Measurements from ENCODE around the gene TICAM2.
"Not testable (repeated sequence)": the region's sequence is repeated elsewhere in the genome, so short reads cannot be mapped to it uniquely, and the experiment has no call there.

Gene TICAM2, protein sequence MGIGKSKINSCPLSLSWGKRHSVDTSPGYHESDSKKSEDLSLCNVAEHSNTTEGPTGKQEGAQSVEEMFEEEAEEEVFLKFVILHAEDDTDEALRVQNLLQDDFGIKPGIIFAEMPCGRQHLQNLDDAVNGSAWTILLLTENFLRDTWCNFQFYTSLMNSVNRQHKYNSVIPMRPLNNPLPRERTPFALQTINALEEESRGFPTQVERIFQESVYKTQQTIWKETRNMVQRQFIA
- 0 to 0.09 (median 0) reads per million in 3 donors for total RNA-seq

DNA sequence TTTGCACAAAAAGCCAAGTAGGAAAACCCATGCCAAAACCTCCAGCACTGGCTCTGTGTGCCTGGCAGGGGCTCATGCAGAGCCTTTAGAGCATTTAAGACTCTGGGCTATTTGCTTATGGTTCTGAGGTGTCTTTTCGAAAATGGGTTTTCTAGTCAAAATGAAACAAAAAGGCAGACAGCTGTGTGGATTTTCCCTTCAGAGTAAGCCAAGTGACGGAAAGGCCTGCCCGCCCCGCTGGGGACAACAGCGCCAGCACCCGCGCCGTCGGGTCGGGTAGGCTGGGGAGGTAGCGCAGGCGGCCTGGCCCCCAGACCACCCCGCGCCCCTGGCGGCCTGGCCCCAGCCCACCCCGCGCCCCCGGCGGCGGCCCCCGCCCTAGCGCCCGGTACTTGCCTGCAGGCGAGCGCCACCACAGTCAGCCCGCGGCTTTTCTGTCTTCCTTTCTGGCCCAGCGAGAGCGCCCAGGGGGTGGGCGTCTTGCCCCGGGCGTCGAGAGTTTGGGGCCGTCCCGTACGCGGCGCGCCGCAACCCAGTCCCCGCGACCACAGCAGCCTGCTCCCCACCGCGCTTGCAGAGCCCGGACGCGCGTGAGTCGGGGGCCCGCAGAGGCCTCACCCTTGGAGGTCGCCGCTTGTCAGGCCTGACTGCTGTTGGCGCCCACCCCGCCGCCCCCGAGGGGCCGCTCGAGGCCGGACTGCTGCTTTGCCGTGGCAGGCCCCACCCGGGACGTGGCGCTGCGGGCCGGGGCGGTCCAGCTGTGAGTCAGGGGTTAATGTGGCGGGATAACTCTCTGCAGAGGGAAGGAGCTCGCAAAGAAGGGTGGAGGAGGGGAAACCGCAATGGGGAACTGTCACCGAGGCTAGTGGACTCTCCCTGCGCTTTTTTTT, at the start of gene TICAM2:
Gene TICAM2 (minus strand): TSS at position 779 of the 890 bp plus-strand sequence. CDS start 21,223 bp downstream, outside the sequence.
- H3K36me3 ChIP-seq (ENCODE audit: control insufficient read depth, insufficient read depth, low read length), result no peaks in the 10 kb centered on the region
- no peaks in the 10 kb centered on the region for H3K27me3 ChIP-seq (replicated peaks; ENCODE audit: control insufficient read depth, insufficient read depth, low read length, poor library complexity, severe bottlenecking)
- DNase-seq, result peak; percentile 37 to 42 (median 41)
- peak within 1 kb of the TSS; percentile 62 for H3K27ac ChIP-seq (ENCODE audit: insufficient read depth, low read length, poor library complexity, severe bottlenecking)
- no peaks in the 10 kb centered on the region for H3K4me1 ChIP-seq (ENCODE audit: control insufficient read depth, insufficient read depth, low read length, poor library complexity, severe bottlenecking)
- peak within 1 kb of the TSS; percentile 51 for H3K4me3 ChIP-seq (ENCODE audit: insufficient read depth, low read depth, low read length, poor library complexity, severe bottlenecking)
- no peaks in the 10 kb centered on the region for H3K9me3 ChIP-seq (ENCODE audit: control insufficient read depth, low read length)

DNA sequence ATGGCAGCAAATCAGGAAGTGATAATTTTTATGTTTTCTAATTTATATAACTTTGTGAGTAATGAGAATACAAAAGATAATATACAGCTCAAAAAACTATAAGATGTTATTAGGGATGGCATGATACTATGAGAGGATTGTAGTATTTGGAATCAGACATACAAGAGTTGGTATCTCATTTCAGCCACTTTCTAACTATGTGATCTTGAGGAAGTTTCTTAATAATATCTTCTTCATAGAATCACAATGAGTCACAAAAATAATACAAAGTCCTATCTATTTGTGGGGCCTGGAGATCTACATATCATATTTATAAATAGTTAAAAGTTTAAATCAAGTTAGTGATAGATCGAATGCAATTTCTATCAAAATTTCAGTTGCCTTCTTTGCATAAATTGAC, 47.3 kb upstream of the TICAM2 start:
- Histone ChIP-seq H3K27ac (ENCODE audit: insufficient read depth, low read length, poor library complexity, severe bottlenecking) (no peak overlapping the region), H3K4me3 (ENCODE audit: insufficient read depth, low read depth, low read length, poor library complexity, severe bottlenecking) (no peak overlapping the region), H3K27me3 (replicated peaks; ENCODE audit: control insufficient read depth, insufficient read depth, low read length, poor library complexity, severe bottlenecking) (no peaks in the 10 kb centered on the region), H3K36me3 (ENCODE audit: control insufficient read depth, insufficient read depth, low read length) (no peaks in the 10 kb centered on the region), H3K4me1 (ENCODE audit: control insufficient read depth, insufficient read depth, low read length, poor library complexity, severe bottlenecking) (no peaks in the 10 kb centered on the region), H3K9me3 (ENCODE audit: control insufficient read depth, low read length) (no peaks in the 10 kb centered on the region)
- DNase-seq, result no peak

- no peak overlapping the region for H3K4me3 ChIP-seq (ENCODE audit: insufficient read depth, low read depth, low read length, poor library complexity, severe bottlenecking)
- H3K9me3 ChIP-seq (ENCODE audit: control insufficient read depth, low read length), result no peaks in the 10 kb centered on the region
- no peaks in the 10 kb centered on the region for H3K4me1 ChIP-seq (ENCODE audit: control insufficient read depth, insufficient read depth, low read length, poor library complexity, severe bottlenecking)
- no peaks in the 10 kb centered on the region for H3K36me3 ChIP-seq (ENCODE audit: control insufficient read depth, insufficient read depth, low read length)
- H3K27me3 ChIP-seq (replicated peaks; ENCODE audit: control insufficient read depth, insufficient read depth, low read length, poor library complexity, severe bottlenecking), result no peaks in the 10 kb centered on the region
- no peak for DNase-seq
- H3K27ac ChIP-seq (ENCODE audit: insufficient read depth, low read length, poor library complexity, severe bottlenecking), result no peak overlapping the region
Observed at GRCh38 chr5:115648056-115648455, 45.8 kb upstream of the TICAM2 start.

DNA sequence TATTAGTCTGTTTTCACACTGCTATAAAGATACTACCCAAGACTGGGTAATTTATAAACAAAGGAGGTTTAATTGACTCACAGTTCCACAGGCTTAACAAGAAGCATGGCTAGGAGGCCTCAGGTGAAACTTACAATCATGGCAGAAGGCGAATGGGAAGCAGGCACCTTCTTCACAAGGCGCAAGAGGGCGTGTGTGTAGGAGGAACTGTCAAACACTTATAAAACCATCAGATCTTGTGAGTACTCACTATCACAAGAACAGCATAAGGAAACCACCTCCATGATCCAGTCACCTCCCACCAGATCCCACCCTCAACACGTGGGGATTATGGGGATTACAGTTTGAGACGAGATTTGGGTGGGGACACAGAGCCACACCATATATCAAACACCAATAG, 43.1 kb upstream of the TICAM2 start:
- not testable (repeated sequence) for H3K4me3 ChIP-seq (ENCODE audit: insufficient read depth, low read depth, low read length, poor library complexity, severe bottlenecking); H3K36me3 ChIP-seq (ENCODE audit: control insufficient read depth, insufficient read depth, low read length); H3K9me3 ChIP-seq (ENCODE audit: control insufficient read depth, low read length); H3K27ac ChIP-seq (ENCODE audit: insufficient read depth, low read length, poor library complexity, severe bottlenecking); DNase-seq; H3K27me3 ChIP-seq (replicated peaks; ENCODE audit: control insufficient read depth, insufficient read depth, low read length, poor library complexity, severe bottlenecking); H3K4me1 ChIP-seq (ENCODE audit: control insufficient read depth, insufficient read depth, low read length, poor library complexity, severe bottlenecking)

GRCh38 chr5:115644046-115644445, 41.8 kb upstream of the TICAM2 start:
- DNase-seq, result no peak
- H3K4me3 ChIP-seq (ENCODE audit: insufficient read depth, low read depth, low read length, poor library complexity, severe bottlenecking), result no peak overlapping the region
- no peak overlapping the region for H3K27ac ChIP-seq (ENCODE audit: insufficient read depth, low read length, poor library complexity, severe bottlenecking)
- no peaks in the 10 kb centered on the region for H3K27me3 ChIP-seq (replicated peaks; ENCODE audit: control insufficient read depth, insufficient read depth, low read length, poor library complexity, severe bottlenecking)
- H3K36me3 ChIP-seq (ENCODE audit: control insufficient read depth, insufficient read depth, low read length), result no peaks in the 10 kb centered on the region
- no peaks in the 10 kb centered on the region for H3K4me1 ChIP-seq (ENCODE audit: control insufficient read depth, insufficient read depth, low read length, poor library complexity, severe bottlenecking)
- H3K9me3 ChIP-seq (ENCODE audit: control insufficient read depth, low read length), result no peaks in the 10 kb centered on the region

GRCh38 chr5:115641948-115642347, 39.7 kb upstream of the TICAM2 start:
- no peaks in the 10 kb centered on the region for H3K36me3 ChIP-seq (ENCODE audit: control insufficient read depth, insufficient read depth, low read length)
- no peak overlapping the region for H3K27ac ChIP-seq (ENCODE audit: insufficient read depth, low read length, poor library complexity, severe bottlenecking)
- H3K4me3 ChIP-seq (ENCODE audit: insufficient read depth, low read depth, low read length, poor library complexity, severe bottlenecking), result no peak overlapping the region
- peaks cover 3% of the 10 kb centered on the region for H3K27me3 ChIP-seq (replicated peaks; ENCODE audit: control insufficient read depth, insufficient read depth, low read length, poor library complexity, severe bottlenecking)
- DNase-seq, result no peak
- H3K4me1 ChIP-seq (ENCODE audit: control insufficient read depth, insufficient read depth, low read length, poor library complexity, severe bottlenecking), result no peaks in the 10 kb centered on the region
- H3K9me3 ChIP-seq (ENCODE audit: control insufficient read depth, low read length), result no peaks in the 10 kb centered on the region

GRCh38 chr5:115640274-115640673, 38.0 kb upstream of the TICAM2 start:
- no peak for DNase-seq
- Histone ChIP-seq H3K27me3 (replicated peaks; ENCODE audit: control insufficient read depth, insufficient read depth, low read length, poor library complexity, severe bottlenecking) (peaks cover 3% of the 10 kb centered on the region), H3K4me1 (ENCODE audit: control insufficient read depth, insufficient read depth, low read length, poor library complexity, severe bottlenecking) (no peaks in the 10 kb centered on the region), H3K4me3 (ENCODE audit: insufficient read depth, low read depth, low read length, poor library complexity, severe bottlenecking) (no peak overlapping the region), H3K27ac (ENCODE audit: insufficient read depth, low read length, poor library complexity, severe bottlenecking) (no peak overlapping the region), H3K36me3 (ENCODE audit: control insufficient read depth, insufficient read depth, low read length) (no peaks in the 10 kb centered on the region), H3K9me3 (ENCODE audit: control insufficient read depth, low read length) (no peaks in the 10 kb centered on the region)

DNA sequence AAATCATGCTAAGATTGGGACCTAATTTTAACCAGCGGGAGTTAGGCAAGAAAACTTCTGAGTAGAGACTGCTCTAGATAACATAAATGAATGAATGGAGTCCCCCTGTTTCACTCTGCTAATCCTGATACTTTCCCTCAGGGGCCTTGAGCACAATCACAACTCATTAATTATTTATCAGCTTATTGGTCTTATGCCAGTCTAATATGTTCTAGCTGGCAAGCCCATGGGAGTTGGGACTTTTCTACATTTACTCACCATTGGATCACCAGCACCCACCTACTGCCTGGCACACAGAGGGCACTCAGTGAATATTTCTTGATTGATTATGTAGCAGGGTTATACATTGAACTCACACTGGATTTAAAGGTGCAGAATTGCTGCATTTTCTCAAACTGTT, 37.1 kb upstream of the TICAM2 start:
- H3K27ac ChIP-seq (ENCODE audit: insufficient read depth, low read length, poor library complexity, severe bottlenecking), result no peak overlapping the region

DNA sequence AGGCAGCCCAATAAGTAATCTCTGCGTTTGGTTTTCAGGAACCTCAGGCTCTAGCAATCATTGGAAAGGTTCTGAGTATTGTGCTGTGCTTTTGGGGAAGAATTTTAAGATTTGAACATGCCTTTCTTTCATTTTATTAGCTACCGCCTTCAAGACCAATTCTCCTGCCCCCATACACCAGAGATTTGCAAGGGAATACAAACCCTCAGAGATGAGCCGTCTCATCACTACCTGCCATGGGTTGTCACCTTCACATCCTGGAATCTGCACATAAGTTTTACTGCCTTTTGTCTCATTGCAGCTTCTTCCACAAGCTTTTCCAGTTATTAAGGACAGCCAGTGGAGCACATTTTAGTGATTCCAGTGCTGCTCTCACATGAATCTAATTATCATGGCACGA, 35.2 kb upstream of the TICAM2 start:
- Histone ChIP-seq H3K9me3 (ENCODE audit: control insufficient read depth, low read length) (no peaks in the 10 kb centered on the region), H3K36me3 (ENCODE audit: control insufficient read depth, insufficient read depth, low read length) (no peaks in the 10 kb centered on the region), H3K4me1 (ENCODE audit: control insufficient read depth, insufficient read depth, low read length, poor library complexity, severe bottlenecking) (peaks cover 7% of the 10 kb centered on the region), H3K4me3 (ENCODE audit: insufficient read depth, low read depth, low read length, poor library complexity, severe bottlenecking) (no peak overlapping the region), H3K27me3 (replicated peaks; ENCODE audit: control insufficient read depth, insufficient read depth, low read length, poor library complexity, severe bottlenecking) (peaks cover 3% of the 10 kb centered on the region), H3K27ac (ENCODE audit: insufficient read depth, low read length, poor library complexity, severe bottlenecking) (no peak overlapping the region)
- no peak for DNase-seq

More for the DNA sequence above, 37.1 kb upstream of the TICAM2 start:
- no peak overlapping the region for H3K4me3 ChIP-seq (ENCODE audit: insufficient read depth, low read depth, low read length, poor library complexity, severe bottlenecking)
- H3K9me3 ChIP-seq (ENCODE audit: control insufficient read depth, low read length), result no peaks in the 10 kb centered on the region
- H3K4me1 ChIP-seq (ENCODE audit: control insufficient read depth, insufficient read depth, low read length, poor library complexity, severe bottlenecking), result peaks cover 4% of the 10 kb centered on the region
- peaks cover 3% of the 10 kb centered on the region for H3K27me3 ChIP-seq (replicated peaks; ENCODE audit: control insufficient read depth, insufficient read depth, low read length, poor library complexity, severe bottlenecking)
- H3K36me3 ChIP-seq (ENCODE audit: control insufficient read depth, insufficient read depth, low read length), result no peaks in the 10 kb centered on the region
- DNase-seq, result no peak

GRCh38 chr5:115636008-115636407, 33.7 kb upstream of the TICAM2 start:
- H3K27me3 ChIP-seq (replicated peaks; ENCODE audit: control insufficient read depth, insufficient read depth, low read length, poor library complexity, severe bottlenecking), result peaks cover 3% of the 10 kb centered on the region
- peaks cover 7% of the 10 kb centered on the region for H3K4me1 ChIP-seq (ENCODE audit: control insufficient read depth, insufficient read depth, low read length, poor library complexity, severe bottlenecking)
- no peaks in the 10 kb centered on the region for H3K36me3 ChIP-seq (ENCODE audit: control insufficient read depth, insufficient read depth, low read length)
- no peaks in the 10 kb centered on the region for H3K9me3 ChIP-seq (ENCODE audit: control insufficient read depth, low read length)
- no peak for DNase-seq
- no peak overlapping the region for H3K4me3 ChIP-seq (ENCODE audit: insufficient read depth, low read depth, low read length, poor library complexity, severe bottlenecking)
- no peak overlapping the region for H3K27ac ChIP-seq (ENCODE audit: insufficient read depth, low read length, poor library complexity, severe bottlenecking)
